Measurements from ENCODE around the gene CAND2. TPM values are rescaled to one million over a fixed set of nuclear protein-coding genes. Genes with fewer than 3 reads are reported as not detected.

The CAND2 gene
- total and polyA plus RNA-seq, 10 of the 15 experiments (the other 5 are each of a cell fraction or from before 2014, with no cell fraction given), result 0.03 to 1.9 (median 0.52) TPM

DNA sequence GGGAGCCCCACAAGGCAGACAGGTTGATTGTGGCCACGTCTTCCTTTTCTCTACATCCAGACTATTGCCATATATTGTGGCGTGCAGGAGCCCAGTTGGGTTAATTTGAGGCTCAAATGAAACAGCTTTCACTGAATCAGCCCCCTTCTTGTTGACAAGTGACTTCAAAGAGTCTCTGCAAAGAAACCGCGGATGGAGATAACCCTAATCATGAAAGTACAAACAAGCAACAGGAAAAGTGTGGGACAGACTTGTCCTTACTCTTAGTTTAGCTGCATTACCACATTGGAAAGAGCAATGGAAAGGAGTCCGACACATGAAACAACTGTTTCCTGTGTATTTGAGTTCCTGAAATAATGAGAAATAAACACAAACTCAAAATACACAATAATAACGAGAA, 40.7 kb upstream of the CAND2 start:
- H2AFZ ChIP-seq (ENCODE audit: control insufficient read depth, low read depth, low read length), result no peak overlapping the region
- peaks cover 28% of the 10 kb centered on the region for H3K4me1 ChIP-seq (ENCODE audit: control insufficient read depth, insufficient read depth, low read length)
- ChIA-PET POLR2A (no interaction called here), CTCF (no interaction called here), RAD21 (ENCODE audit: unreplicated experiment) (no interaction called here), SMC1A (ENCODE audit: uncharacterized antibody, unreplicated experiment) (interaction anchor here (1.0 kb wide), 1 partner anchor 30 kb away, joined by 3 read pairs; no protein-coding TSS in a partner anchor)
- H3K27me3 ChIP-seq (replicated peaks in 1 of 2; ENCODE audit: control insufficient read depth in 2 of 2, insufficient read depth in 2 of 2, low read length in 1 of 2), result no peaks in the 10 kb centered on the region
- no peak overlapping the region for H3K4me3 ChIP-seq
- in situ Hi-C loops (cut with MboI) (no loop called here), intact Hi-C loops (cut with micrococcal nuclease; ENCODE audit: unreplicated experiment) (no loop called here)
- no TSS peak for BruUV-seq (replicated peaks)
- H3K27ac ChIP-seq (ENCODE audit: control insufficient read depth, insufficient read depth), result no peak overlapping the region
- DNase-seq (ENCODE audit: low read depth, low spot score), result no peak
- H3K4me2 ChIP-seq (ENCODE audit: control insufficient read depth, insufficient read depth), result no peak overlapping the region
- H3K9me3 ChIP-seq (replicated peaks; ENCODE audit: control insufficient read depth, insufficient read depth, low read length), result no peaks in the 10 kb centered on the region
- no peak for FAIRE-seq
- H3K36me3 ChIP-seq (ENCODE audit: control insufficient read depth in 2 of 2, insufficient read depth in 2 of 2, low read length in 1 of 2), result no peaks in the 10 kb centered on the region
- TF ChIP-seq, protein P1, sequence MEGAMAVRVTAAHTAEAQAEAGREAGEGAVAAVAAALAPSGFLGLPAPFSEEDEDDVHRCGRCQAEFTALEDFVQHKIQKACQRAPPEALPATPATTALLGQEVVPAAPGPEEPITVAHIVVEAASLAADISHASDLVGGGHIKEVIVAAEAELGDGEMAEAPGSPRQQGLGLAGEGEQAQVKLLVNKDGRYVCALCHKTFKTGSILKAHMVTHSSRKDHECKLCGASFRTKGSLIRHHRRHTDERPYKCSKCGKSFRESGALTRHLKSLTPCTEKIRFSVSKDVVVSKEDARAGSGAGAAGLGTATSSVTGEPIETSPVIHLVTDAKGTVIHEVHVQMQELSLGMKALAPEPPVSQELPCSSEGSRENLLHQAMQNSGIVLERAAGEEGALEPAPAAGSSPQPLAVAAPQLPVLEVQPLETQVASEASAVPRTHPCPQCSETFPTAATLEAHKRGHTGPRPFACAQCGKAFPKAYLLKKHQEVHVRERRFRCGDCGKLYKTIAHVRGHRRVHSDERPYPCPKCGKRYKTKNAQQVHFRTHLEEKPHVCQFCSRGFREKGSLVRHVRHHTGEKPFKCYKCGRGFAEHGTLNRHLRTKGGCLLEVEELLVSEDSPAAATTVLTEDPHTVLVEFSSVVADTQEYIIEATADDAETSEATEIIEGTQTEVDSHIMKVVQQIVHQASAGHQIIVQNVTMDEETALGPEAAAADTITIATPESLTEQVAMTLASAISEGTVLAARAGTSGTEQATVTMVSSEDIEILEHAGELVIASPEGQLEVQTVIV (IDR thresholded peaks at IDR 0.05; ENCODE audit: borderline replicate concordance, partially characterized antibody), result no peak
- TF ChIP-seq, protein P2, sequence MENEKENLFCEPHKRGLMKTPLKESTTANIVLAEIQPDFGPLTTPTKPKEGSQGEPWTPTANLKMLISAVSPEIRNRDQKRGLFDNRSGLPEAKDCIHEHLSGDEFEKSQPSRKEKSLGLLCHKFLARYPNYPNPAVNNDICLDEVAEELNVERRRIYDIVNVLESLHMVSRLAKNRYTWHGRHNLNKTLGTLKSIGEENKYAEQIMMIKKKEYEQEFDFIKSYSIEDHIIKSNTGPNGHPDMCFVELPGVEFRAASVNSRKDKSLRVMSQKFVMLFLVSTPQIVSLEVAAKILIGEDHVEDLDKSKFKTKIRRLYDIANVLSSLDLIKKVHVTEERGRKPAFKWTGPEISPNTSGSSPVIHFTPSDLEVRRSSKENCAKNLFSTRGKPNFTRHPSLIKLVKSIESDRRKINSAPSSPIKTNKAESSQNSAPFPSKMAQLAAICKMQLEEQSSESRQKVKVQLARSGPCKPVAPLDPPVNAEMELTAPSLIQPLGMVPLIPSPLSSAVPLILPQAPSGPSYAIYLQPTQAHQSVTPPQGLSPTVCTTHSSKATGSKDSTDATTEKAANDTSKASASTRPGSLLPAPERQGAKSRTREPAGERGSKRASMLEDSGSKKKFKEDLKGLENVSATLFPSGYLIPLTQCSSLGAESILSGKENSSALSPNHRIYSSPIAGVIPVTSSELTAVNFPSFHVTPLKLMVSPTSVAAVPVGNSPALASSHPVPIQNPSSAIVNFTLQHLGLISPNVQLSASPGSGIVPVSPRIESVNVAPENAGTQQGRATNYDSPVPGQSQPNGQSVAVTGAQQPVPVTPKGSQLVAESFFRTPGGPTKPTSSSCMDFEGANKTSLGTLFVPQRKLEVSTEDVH (IDR thresholded peaks at IDR 0.05; ENCODE audit: low read depth, partially characterized antibody), result no peak
- no peak for TF ChIP-seq POLR2AphosphoS5 (IDR thresholded peaks at IDR 0.05; ENCODE audit: low read length)
- TF ChIP-seq, protein P3, sequence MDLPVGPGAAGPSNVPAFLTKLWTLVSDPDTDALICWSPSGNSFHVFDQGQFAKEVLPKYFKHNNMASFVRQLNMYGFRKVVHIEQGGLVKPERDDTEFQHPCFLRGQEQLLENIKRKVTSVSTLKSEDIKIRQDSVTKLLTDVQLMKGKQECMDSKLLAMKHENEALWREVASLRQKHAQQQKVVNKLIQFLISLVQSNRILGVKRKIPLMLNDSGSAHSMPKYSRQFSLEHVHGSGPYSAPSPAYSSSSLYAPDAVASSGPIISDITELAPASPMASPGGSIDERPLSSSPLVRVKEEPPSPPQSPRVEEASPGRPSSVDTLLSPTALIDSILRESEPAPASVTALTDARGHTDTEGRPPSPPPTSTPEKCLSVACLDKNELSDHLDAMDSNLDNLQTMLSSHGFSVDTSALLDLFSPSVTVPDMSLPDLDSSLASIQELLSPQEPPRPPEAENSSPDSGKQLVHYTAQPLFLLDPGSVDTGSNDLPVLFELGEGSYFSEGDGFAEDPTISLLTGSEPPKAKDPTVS (IDR thresholded peaks at IDR 0.05; ENCODE audit: low read depth, low read length), result no peak
- TF ChIP-seq, protein P4, sequence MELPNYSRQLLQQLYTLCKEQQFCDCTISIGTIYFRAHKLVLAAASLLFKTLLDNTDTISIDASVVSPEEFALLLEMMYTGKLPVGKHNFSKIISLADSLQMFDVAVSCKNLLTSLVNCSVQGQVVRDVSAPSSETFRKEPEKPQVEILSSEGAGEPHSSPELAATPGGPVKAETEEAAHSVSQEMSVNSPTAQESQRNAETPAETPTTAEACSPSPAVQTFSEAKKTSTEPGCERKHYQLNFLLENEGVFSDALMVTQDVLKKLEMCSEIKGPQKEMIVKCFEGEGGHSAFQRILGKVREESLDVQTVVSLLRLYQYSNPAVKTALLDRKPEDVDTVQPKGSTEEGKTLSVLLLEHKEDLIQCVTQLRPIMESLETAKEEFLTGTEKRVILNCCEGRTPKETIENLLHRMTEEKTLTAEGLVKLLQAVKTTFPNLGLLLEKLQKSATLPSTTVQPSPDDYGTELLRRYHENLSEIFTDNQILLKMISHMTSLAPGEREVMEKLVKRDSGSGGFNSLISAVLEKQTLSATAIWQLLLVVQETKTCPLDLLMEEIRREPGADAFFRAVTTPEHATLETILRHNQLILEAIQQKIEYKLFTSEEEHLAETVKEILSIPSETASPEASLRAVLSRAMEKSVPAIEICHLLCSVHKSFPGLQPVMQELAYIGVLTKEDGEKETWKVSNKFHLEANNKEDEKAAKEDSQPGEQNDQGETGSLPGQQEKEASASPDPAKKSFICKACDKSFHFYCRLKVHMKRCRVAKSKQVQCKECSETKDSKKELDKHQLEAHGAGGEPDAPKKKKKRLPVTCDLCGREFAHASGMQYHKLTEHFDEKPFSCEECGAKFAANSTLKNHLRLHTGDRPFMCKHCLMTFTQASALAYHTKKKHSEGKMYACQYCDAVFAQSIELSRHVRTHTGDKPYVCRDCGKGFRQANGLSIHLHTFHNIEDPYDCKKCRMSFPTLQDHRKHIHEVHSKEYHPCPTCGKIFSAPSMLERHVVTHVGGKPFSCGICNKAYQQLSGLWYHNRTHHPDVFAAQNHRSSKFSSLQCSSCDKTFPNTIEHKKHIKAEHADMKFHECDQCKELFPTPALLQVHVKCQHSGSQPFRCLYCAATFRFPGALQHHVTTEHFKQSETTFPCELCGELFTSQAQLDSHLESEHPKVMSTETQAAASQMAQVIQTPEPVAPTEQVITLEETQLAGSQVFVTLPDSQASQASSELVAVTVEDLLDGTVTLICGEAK (IDR thresholded peaks at IDR 0.05; ENCODE audit: borderline replicate concordance), result no peak
- ATAC-seq, result no peak
- no peak overlapping the region for H3K9ac ChIP-seq (ENCODE audit: control insufficient read depth, insufficient read depth, low read length)
- H3K79me2 ChIP-seq (ENCODE audit: control insufficient read depth, insufficient read depth, low read length), result no peaks in the 10 kb centered on the region
- no peaks in the 10 kb centered on the region for H4K20me1 ChIP-seq (ENCODE audit: control insufficient read depth, insufficient read depth)
- 60% methylated on average over 6 of the region's 6 CpGs for WGBS (ENCODE audit: insufficient coverage, insufficient replicate concordance, low lambda C conversion rate, missing lambda C conversion rate)

Data from GM12878 (cell line).